Stimulated activated CD4-positive, alpha-beta T cell treated with anti-CD3 and anti-CD28 coated beads, Interleukin-12 subunit alpha, Interleukin-12 subunit beta, amount 100 ng/mL, for 4 hours (primary cell): ENCODE data around the gene PLA2G4B.

Source experiments
- DNase-seq: peaks from one replicate; pipeline ENCODE4 v3.0.0-alpha.2; 2020

Gene PLA2G4B

GRCh38 chr15:41872166-41872747 is 33.6 kb downstream of the PLA2G4B start:
- DNase-seq, result no peak

- no peak for DNase-seq
These were observed 35.1 kb downstream of the PLA2G4B start for GRCh38 chr15:41873711-41874110.

- no peak for DNase-seq
These were observed 36.1 kb downstream of the PLA2G4B start for GRCh38 chr15:41874736-41875135.

- no peak for DNase-seq
These were observed 37.4 kb downstream of the PLA2G4B start for GRCh38 chr15:41876007-41876406.

GRCh38 chr15:41876689-41877088 is 38.0 kb downstream of the PLA2G4B start:
- no peak for DNase-seq

GRCh38 chr15:41877631-41878354 is 39.1 kb downstream of the PLA2G4B start:
- DNase-seq, result no peak

- DNase-seq, result no peak
These were observed 39.7 kb downstream of the PLA2G4B start for GRCh38 chr15:41878355-41878699.

- DNase-seq, result no peak
These were observed 40.7 kb downstream of the PLA2G4B start for GRCh38 chr15:41879321-41879845.

- no peak for DNase-seq
These were observed 41.7 kb downstream of the PLA2G4B start for GRCh38 chr15:41880156-41880877.

GRCh38 chr15:41881086-41881485 is 42.4 kb downstream of the PLA2G4B start:
- DNase-seq, result no peak

- no peak for DNase-seq
These were observed 42.9 kb downstream of the PLA2G4B start for GRCh38 chr15:41881550-41881919.

GRCh38 chr15:41881920-41882688 is 43.5 kb downstream of the PLA2G4B start:
- no peak for DNase-seq

GRCh38 chr15:41882689-41883483 is 44.2 kb downstream of the PLA2G4B start:
- DNase-seq, result no peak

- DNase-seq, result no peak
These were observed 44.8 kb downstream of the PLA2G4B start for GRCh38 chr15:41883484-41883825.

- DNase-seq, result no peak
These were observed 45.8 kb downstream of the PLA2G4B start for GRCh38 chr15:41884458-41884857.

GRCh38 chr15:41885321-41885720 is 46.7 kb downstream of the PLA2G4B start:
- no peak for DNase-seq

GRCh38 chr15:41885841-41886240 is 47.2 kb downstream of the PLA2G4B start:
- no peak for DNase-seq

GRCh38 chr15:41886741-41887140 is 48.1 kb downstream of the PLA2G4B start:
- DNase-seq, result no peak

GRCh38 chr15:41887161-41887560 is 48.5 kb downstream of the PLA2G4B start:
- no peak for DNase-seq

GRCh38 chr15:41887893-41888292 is 49.2 kb downstream of the PLA2G4B start:
- no peak for DNase-seq

- DNase-seq, result no peak
These were observed 50.1 kb downstream of the PLA2G4B start for GRCh38 chr15:41888662-41889253.

GRCh38 chr15:41890050-41890690 is 51.5 kb downstream of the PLA2G4B start:
- no peak for DNase-seq
